B cell (primary cell): ENCODE measurements around the gene TELO2. TPM values are rescaled to one million over a fixed set of nuclear protein-coding genes. Genes with fewer than 3 reads are reported as not detected.

ENCODE experiments used
- ATAC-seq: fragments of 200-7000 bp; cut with Tn5 transposase; one replicate; pipeline ENCODE4 v1.10.0; 2021; ENCODE audit warnings: low read depth, mild to moderate bottlenecking, moderate number of reproducible peaks, moderate library complexity
- CTCF ChIA-PET: fragments of 350-600 bp; sonication (Branson Sonifier 250); formaldehyde crosslinking; loops from one replicate; lab custom pipeline; 2021; ENCODE audit warnings: antibody characterized with exemption, inconsistent platforms; lab: Charles Lee
- POLR2A ChIA-PET: fragments of 350-600 bp; sonication (Branson Sonifier 250); formaldehyde crosslinking; loops from one replicate; lab custom pipeline; 2021; ENCODE audit warnings: antibody characterized with exemption; lab: Charles Lee
- DNase-seq: peaks from one replicate; pipeline ENCODE4 v3.0.0; 2013
- H2AFZ ChIP-seq: 2 replicates; pipeline ENCODE4 v1.6.1; 2012; ENCODE audit warnings: mild to moderate bottlenecking, low read depth, low read length; ENCODE audit not compliant: insufficient read depth, poor library complexity, severe bottlenecking
- H3K27ac ChIP-seq, 2 donors: 1 replicate in 1 of 2; 2 replicates in 1 of 2; pipeline ENCODE4 v1.5.1; 2012 to 2013; ENCODE audit warnings: low read length in 2 of 2, mild to moderate bottlenecking in 2 of 2, moderate library complexity in 1 of 2
- H3K27me3 ChIP-seq, 4 experiments: fragments of 200-600 bp in 1 of 4; sonication (generic) in 1 of 4; replicated peaks in 1 of 4; 1 replicate in 2 of 4; 2 replicates in 2 of 4; pipeline versions ENCODE4 v1.6.1 to v1.7.0; 2013 to 2016; ENCODE audit warnings: low read length in 3 of 4, mild to moderate bottlenecking in 2 of 4, mixed read lengths in 1 of 4, moderate library complexity in 1 of 4; ENCODE audit not compliant: insufficient read depth in 4 of 4, control insufficient read depth in 3 of 4; ENCODE audit errors: control extremely low read depth in 1 of 4
- H3K36me3 ChIP-seq, 2 experiments: replicated peaks in 1 of 2; 1 replicate in 1 of 2; 2 replicates in 1 of 2; pipeline versions ENCODE4 v1.6.1 to v1.7.1; 2013; ENCODE audit warnings: low read length in 1 of 2; ENCODE audit not compliant: insufficient read depth in 2 of 2, control insufficient read depth in 1 of 2; ENCODE audit errors: control extremely low read depth in 1 of 2, extremely low read depth in 1 of 2
- H3K4me1 ChIP-seq, 2 donors: fragments of 200-600 bp in 1 of 2; sonication (generic) in 1 of 2; 1 replicate in 1 of 2; 2 replicates in 1 of 2; pipeline versions ENCODE4 v1.5.1 to v1.6.1; 2013 to 2017; ENCODE audit warnings: low read length in 2 of 2; ENCODE audit not compliant: control insufficient read depth in 2 of 2, insufficient read depth in 2 of 2
- H3K4me2 ChIP-seq: replicated peaks from 2 replicates; pipeline ENCODE3; 2012; ENCODE audit warnings: mild to moderate bottlenecking, low read depth, low read length; ENCODE audit not compliant: poor library complexity, severe bottlenecking
- H3K4me3 ChIP-seq, 5 experiments: fragments of 200-600 bp in 1 of 5; sonication (generic) in 1 of 5; 1 replicate in 3 of 5; 2 replicates in 2 of 5; pipeline versions ENCODE4 v1.5.1 to v1.7.0; 2011 to 2016; ENCODE audit warnings: low read length in 4 of 5, mild to moderate bottlenecking in 4 of 5, low read depth in 2 of 5, control low read depth in 1 of 5, moderate library complexity in 1 of 5; ENCODE audit not compliant: insufficient read depth in 1 of 5; ENCODE audit errors: control extremely low read depth in 1 of 5, extremely low read depth in 1 of 5
- H3K79me2 ChIP-seq: fragments of 200-600 bp; sonication (generic); one replicate; pipeline ENCODE4 v1.6.0; 2016; ENCODE audit warnings: low read length; ENCODE audit not compliant: control insufficient read depth, insufficient read depth
- H3K9ac ChIP-seq: fragments of 200-600 bp; sonication (generic); 2 replicates; pipeline ENCODE4 v1.6.1; 2017; ENCODE audit warnings: mild to moderate bottlenecking, low read length, moderate library complexity
- H3K9me3 ChIP-seq, 3 donors: one replicate each; pipeline versions ENCODE4 v1.6.1 to v1.7.1; 2013; ENCODE audit warnings: low read length in 2 of 3; ENCODE audit not compliant: control insufficient read depth in 2 of 3, insufficient read depth in 1 of 3; ENCODE audit errors: control extremely low read depth in 1 of 3
- H4K20me1 ChIP-seq: 2 replicates; pipeline ENCODE4 v1.6.0; 2012; ENCODE audit warnings: mild to moderate bottlenecking, low read length; ENCODE audit not compliant: insufficient read depth, control insufficient read depth, poor library complexity, severe bottlenecking
- H3K27ac Mint-ChIP-seq: one replicate; pipeline ENCODE4 v1.8.0; 2021; ENCODE audit warnings: mixed read lengths
- H3K27me3 Mint-ChIP-seq: one replicate; pipeline ENCODE4 v1.8.0; 2021; ENCODE audit warnings: mixed read lengths
- H3K4me1 Mint-ChIP-seq: one replicate; pipeline ENCODE4 v1.8.0; 2021; ENCODE audit warnings: mixed read lengths
- H3K4me3 Mint-ChIP-seq: one replicate; pipeline ENCODE4 v1.8.0; 2021; ENCODE audit warnings: mixed read lengths
- H3K9me3 Mint-ChIP-seq: one replicate; pipeline ENCODE4 v1.8.0; 2022; ENCODE audit warnings: mixed read lengths; ENCODE audit not compliant: insufficient read depth
- EZH2 ChIP-seq: IDR thresholded peaks from 2 replicates; pipeline ENCODE4 v1.6.1; 2012; ENCODE audit warnings: borderline replicate concordance, low read depth, mild to moderate bottlenecking, moderate library complexity, low read length; ENCODE audit not compliant: insufficient read depth, poor library complexity, severe bottlenecking
- WGBS: methylation state at CpG from one replicate; pipeline ENCODE4 v1.1.5; 2013; ENCODE audit warnings: missing lambda C conversion rate; ENCODE audit not compliant: insufficient coverage; 5-methylcytosine and 5-hydroxymethylcytosine counted together
- intact Hi-C: fragments of 100-400 bp; cut with micrococcal nuclease; formaldehyde crosslinking; loops from one replicate; pipeline ENCODE4 v1.10.0; 2022
- polyA plus RNA-seq: library from polyadenylated mRNA; depleted of rRNA; stranded (reverse); fragments of >200 nt; gene quantifications from 2 replicates; pipeline ENCODE4 v1.2.3, GENCODE V29; 2012
- total RNA-seq, 2 donors: library from RNA; stranded (reverse); fragments of 120-200 nt in 1 of 2; gene quantifications; 1 replicate in 1 of 2; 2 replicates in 1 of 2; pipeline versions ENCODE4 v1.2.3 to v1.2.4, GENCODE V29; 2013 to 2022
- TF ChIP-seq, protein P1 (sequence below): fragments of 200-600 bp; IDR thresholded peaks from one replicate; pipeline ENCODE4 v1.8.0; 2022; ENCODE audit warnings: antibody characterized with exemption, mild to moderate bottlenecking

The TELO2 gene
- total and polyA plus RNA-seq, 2 donors (not counting 1 experiment from before 2014, with no cell fraction given) = 81.9 to 136 TPM

DNA sequence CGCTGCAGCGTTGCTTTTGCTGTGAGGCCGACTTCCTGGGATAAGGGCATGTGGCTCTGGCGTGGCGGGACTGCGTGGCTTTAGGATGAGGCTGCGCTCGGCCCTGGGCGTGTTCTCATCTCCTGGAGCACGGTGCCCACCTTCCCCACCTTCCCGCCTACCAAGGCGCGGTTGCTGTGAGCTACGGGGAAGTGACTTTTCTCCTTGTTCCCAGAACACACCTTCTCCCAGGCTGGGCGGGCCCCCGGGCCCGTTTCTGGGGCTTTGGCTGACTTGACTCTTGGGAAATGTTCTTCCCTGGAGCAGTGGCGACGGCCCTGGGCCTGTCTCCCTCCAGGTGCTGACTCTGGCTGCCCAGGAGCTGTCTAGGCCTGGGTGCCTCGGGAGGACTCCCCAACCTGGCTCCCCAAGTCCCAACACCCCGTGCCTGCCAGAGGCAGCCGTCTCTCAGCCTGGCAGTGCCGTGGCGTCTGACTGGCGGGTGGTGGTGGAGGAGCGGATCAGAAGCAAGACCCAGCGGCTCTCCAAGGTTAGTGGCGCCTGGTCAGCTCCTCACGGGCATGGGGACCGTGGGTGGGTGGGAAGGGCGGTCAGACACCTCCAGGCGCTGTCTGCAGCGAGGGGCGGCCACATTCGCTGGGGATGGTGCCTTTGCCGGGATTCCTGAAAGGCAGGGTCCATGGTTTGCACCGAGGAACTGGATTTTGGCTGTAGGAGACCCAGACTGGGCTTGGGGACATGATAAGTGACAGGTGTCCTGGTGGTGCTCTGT is 12.1 kb downstream of the TELO2 start:
- Histone ChIP-seq H3K4me1 (no peaks in the 10 kb centered on the region), H3K27me3 (no peaks in the 10 kb centered on the region), H3K4me2 (no peak overlapping the region), H3K9ac (no peak overlapping the region), H3K9me3 (peaks cover 0 to 6% (median 0%) of the 10 kb centered on the region in 3 donors), H3K4me3 (no peak overlapping the region), H2AFZ (no peak overlapping the region), H3K79me2 (peaks cover 8% of the 10 kb centered on the region), H3K27ac (no peak overlapping the region), H3K36me3 (peaks cover 0 to 51% of the 10 kb centered on the region in 2 experiments), H4K20me1 (peaks cover 12% of the 10 kb centered on the region)
- Mint-ChIP-seq H3K4me3 (no peak overlapping the region), H3K4me1 (no peaks in the 10 kb centered on the region), H3K27me3 (no peaks in the 10 kb centered on the region), H3K9me3 (no peaks in the 10 kb centered on the region), H3K27ac (no peak overlapping the region)
- ChIA-PET CTCF (interaction anchor here (0.7 kb wide), 1 partner anchor 53 kb away, joined by 5 read pairs; no protein-coding TSS in a partner anchor), POLR2A (no interaction called here)
- ATAC-seq (no peak), DNase-seq (no peak)
- WGBS = 96% methylated on average over 34 of the region's 37 CpGs
- TF ChIP-seq EZH2 = no peak
- TF ChIP-seq, protein P1, sequence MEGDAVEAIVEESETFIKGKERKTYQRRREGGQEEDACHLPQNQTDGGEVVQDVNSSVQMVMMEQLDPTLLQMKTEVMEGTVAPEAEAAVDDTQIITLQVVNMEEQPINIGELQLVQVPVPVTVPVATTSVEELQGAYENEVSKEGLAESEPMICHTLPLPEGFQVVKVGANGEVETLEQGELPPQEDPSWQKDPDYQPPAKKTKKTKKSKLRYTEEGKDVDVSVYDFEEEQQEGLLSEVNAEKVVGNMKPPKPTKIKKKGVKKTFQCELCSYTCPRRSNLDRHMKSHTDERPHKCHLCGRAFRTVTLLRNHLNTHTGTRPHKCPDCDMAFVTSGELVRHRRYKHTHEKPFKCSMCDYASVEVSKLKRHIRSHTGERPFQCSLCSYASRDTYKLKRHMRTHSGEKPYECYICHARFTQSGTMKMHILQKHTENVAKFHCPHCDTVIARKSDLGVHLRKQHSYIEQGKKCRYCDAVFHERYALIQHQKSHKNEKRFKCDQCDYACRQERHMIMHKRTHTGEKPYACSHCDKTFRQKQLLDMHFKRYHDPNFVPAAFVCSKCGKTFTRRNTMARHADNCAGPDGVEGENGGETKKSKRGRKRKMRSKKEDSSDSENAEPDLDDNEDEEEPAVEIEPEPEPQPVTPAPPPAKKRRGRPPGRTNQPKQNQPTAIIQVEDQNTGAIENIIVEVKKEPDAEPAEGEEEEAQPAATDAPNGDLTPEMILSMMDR = no peak
- intact Hi-C loops = no loop called here

DNA sequence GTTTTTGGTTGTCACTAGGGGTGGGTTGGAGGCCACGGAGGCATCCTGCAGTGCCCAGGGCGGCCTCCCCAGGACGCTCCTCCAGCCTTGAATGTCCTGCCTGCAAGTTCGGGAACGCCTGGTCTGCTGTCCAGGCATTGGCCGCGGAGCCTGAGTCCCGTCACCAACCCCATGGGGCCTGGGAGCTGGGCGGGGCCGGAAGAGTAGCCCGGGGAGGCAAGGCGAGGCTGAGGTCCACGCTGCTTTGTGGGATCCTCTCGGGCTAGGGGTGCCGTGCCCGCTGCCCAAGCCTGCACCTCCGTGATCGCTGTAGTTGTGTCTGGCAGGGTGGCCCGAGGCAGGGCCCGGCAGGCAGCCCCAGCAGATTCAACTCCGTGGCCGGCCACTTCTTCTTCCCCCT is 12.8 kb downstream of the TELO2 start:
- Histone ChIP-seq H3K27ac (no peak overlapping the region), H4K20me1 (peaks cover 5% of the 10 kb centered on the region), H3K9ac (no peak overlapping the region), H3K4me1 (no peaks in the 10 kb centered on the region), H3K9me3 (peaks cover 0 to 6% (median 0%) of the 10 kb centered on the region in 3 donors), H3K36me3 (peaks cover 0 to 47% of the 10 kb centered on the region in 2 experiments), H3K4me2 (no peak overlapping the region), H2AFZ (no peak overlapping the region), H3K79me2 (peaks cover 8% of the 10 kb centered on the region), H3K27me3 (no peaks in the 10 kb centered on the region), H3K4me3 (no peak overlapping the region)
- POLR2A ChIA-PET = no interaction called here
- H3K27me3 Mint-ChIP-seq = no peaks in the 10 kb centered on the region
- ATAC-seq (no peak), DNase-seq (no peak)
- intact Hi-C loops = no loop called here
- H3K4me1 Mint-ChIP-seq = no peaks in the 10 kb centered on the region
- WGBS = 95% methylated on average over 20 of the region's 22 CpGs
- CTCF ChIA-PET = no interaction called here
- H3K9me3 Mint-ChIP-seq = no peaks in the 10 kb centered on the region
- no peak for TF ChIP-seq EZH2
- TF ChIP-seq, protein P1 = no peak
- H3K4me3 Mint-ChIP-seq = no peak overlapping the region
- H3K27ac Mint-ChIP-seq = no peak overlapping the region
